GM12801 (cell line): Measurements from ENCODE around the gene FARSA.

Experiments used
- TF ChIP-seq, protein P1 (sequence below): IDR thresholded peaks from one replicate; pipeline ENCODE4 v1.5.1; 2011; ENCODE audit warnings: control low read depth; ENCODE audit not compliant: insufficient read length; ENCODE audit errors: extremely low read depth

The FARSA gene

DNA sequence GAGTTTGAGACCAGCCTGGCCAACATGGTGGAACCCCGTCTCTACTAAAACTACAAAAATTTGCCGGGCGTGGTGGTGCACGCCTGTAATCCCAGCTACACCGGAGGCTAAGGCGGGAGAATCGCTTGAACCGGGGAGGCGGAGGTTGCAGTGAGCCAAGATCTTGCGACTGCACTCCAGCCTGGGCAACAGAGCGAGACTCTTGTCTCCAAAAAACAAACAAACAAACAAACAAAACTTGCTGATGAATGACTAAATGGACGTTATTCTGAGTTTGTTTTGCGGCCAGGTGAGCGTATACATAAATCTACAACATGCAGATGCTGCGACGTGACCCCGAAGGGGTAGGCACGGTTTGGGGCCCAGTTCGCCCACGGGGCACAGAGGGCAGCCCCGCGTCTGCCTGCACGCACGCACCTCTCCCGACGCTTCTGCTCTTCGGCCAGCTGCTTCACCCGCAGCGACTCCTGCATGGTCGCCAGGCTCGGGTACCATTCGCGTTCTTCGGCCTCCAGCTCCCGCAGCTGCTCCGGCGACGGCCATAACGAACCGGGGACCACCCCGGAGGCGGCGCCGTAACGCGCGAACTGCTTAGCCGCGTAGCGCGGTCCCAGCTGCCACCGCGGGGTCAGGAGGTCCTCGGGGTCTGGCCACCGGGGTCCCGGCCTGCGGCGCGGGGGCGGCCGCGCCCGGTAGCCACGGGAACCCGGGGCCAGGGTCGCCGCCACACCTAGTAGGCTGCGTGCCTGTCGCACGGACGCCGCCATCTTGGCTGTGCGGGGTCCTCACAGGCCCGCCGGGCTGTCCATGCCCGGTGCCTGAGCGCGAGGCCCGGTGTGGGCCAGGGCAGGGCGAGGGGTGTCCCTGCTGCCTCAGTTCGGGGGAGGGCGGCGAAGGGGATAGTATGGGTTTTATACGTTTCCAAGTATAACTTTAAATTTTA, 23.2 kb upstream of the FARSA start, which contains the start of gene GADD45GIP1:
TSS of gene GADD45GIP1 (minus strand) at position 778 of the 943 bp plus-strand sequence. CDS start at position 767, 11 bp downstream.
- TF ChIP-seq, protein P1, sequence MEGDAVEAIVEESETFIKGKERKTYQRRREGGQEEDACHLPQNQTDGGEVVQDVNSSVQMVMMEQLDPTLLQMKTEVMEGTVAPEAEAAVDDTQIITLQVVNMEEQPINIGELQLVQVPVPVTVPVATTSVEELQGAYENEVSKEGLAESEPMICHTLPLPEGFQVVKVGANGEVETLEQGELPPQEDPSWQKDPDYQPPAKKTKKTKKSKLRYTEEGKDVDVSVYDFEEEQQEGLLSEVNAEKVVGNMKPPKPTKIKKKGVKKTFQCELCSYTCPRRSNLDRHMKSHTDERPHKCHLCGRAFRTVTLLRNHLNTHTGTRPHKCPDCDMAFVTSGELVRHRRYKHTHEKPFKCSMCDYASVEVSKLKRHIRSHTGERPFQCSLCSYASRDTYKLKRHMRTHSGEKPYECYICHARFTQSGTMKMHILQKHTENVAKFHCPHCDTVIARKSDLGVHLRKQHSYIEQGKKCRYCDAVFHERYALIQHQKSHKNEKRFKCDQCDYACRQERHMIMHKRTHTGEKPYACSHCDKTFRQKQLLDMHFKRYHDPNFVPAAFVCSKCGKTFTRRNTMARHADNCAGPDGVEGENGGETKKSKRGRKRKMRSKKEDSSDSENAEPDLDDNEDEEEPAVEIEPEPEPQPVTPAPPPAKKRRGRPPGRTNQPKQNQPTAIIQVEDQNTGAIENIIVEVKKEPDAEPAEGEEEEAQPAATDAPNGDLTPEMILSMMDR = no peak

DNA sequence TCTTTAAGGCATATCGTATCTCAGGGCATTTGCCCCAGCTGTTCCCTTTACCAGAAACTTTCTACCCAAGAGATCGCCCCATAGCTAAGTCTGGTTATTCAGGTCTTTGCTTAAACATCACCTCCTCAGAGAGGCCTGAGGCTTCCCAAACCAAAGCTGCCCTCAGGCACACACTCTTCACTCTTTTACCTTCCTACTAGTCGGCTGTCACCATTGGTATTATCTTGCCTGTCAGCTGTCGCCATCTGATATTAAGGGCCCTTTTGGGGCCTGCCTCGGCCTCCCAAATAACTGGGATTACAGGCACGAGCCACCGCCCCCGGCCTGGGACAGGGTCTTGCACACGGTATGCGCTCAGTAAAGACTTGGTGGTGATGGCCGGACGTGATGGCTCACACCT, 22.5 kb upstream of the FARSA start:
- TF ChIP-seq, protein P1 = no peak

DNA sequence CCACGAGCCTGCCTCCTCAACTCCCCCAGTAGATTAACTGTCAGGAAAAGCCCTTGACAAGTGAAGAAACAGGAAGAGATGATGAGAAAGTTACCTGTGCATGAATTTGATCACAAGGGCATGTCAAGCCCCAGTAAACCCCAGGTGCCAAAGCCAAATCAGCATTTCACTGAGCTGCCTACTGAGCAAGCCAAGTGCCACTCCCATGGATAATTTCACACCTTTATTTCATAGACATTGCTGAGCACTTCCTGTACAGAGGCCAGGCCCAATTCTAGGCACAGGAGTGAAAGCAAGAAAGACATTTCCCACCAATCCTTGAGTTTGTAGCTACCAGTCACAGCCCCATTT, 21.1 kb upstream of the FARSA start:
- TF ChIP-seq, protein P1 = no peak

DNA sequence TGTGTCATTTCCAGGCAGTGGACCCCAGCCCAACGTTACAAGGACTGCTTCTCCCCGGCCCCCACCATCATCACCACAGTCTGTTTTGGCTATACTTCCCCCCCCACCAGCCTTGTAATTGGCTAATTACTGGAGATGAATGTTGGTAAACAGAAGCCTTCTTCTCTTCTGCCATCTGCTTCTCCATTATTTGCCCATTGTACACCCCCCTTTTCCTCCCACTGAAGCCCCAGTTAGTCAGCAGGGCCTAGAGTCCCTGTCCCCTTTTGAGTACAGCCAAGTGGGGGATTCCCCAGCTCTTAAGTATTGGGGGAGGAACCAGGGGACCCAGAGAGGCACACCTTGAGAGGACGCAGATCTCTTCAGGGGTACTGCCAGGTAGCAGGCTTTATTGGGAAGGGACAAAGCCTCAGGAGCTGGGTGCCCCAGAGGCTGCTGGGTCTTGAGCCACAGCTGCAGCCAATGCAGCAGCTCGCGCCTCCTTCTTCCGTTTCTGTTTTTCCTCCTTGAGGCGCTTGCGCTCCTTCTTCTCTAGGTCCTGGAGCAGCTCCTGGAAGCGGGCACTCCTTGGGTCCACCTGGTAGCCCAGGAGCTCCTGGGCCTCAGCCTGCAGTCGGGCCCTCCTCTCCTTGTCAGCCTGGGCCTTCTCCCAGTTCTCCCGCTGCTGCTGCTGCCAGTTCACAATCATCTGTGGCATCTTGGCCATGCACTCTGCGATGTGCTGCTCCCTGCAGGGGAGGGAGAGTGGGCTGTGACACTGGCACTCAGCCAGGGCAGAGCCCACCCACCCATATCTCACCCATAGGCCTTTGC, 20.5 kb upstream of the FARSA start:
- TF ChIP-seq, protein P1 = no peak

DNA sequence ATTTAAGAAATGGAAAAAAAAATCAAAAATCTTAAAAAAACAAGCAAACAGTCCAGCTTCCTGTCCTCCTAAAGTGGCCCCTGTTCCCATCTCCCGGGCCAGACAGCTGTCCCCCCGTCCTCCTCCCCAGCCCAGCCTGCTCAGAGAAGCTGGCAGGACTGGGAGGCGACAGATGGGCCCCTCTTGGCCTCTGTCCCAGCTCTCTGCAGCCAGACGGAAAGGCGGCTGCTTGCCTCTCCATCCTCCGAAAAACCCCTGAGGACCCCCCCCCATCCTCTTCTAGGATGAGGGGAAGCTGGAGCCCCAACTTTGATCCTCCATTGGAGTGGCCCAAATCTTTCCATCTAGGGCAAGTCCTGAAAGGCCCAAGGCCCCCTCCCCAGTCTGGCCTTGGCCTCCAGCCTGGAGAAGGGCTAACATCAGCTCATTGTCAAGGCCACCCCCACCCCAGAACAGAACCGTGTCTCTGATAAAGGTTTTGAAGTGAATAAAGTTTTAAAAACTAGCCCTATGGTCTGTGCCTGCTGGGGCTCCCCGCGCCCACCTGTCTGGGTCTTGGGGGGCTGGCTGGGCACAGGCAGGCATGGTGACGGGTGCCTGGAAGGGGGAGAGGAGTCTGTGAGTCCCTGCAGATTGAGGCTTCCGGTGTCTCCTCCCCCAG, 19.8 kb upstream of the FARSA start:
- TF ChIP-seq, protein P1 = no peak

DNA sequence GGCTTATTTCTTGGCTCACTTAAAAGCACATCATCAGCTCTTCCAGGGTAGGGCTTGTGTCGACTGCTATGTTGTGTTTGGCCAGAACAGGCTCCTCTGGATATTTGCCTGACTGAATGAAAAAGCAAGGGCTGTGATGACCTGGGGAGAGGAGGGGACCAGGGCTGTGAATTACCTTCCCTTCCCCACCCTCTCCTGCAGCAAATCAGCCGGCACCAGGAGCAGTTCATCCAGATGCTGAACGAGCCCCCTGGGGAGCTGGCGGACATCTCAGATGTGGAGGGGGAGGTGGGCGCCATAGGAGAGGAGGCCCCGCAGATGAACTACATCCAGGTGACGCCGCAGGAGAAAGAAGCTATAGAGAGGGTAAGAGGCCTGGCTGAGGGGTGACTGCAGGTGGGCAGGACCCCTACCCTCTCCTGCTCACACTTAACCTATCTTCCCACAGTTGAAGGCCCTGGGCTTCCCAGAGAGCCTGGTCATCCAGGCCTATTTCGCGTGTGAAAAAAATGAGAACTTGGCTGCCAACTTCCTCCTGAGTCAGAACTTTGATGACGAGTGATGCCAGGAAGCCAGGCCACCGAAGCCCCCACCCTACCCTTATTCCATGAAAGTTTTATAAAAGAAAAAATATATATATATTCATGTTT, 19.1 kb upstream of the FARSA start:
- TF ChIP-seq, protein P1 = no peak
